ENCODE measurements around the gene BAIAP2L1. TPM values are rescaled to one million over a fixed set of nuclear protein-coding genes. Genes with fewer than 3 reads are reported as not detected.
A peak's percentile ranks its signal among the peaks of the same experiment; 100 is the strongest.

The BAIAP2L1 gene
- total RNA-seq, 2 donors from 2014 or later, result 63.9 to 66.2 TPM

GRCh38 chr7:98297626-98298286 lies 103.1 kb downstream of the BAIAP2L1 start:
- H3K36me3 ChIP-seq, result no peaks in the 10 kb centered on the region
- no peak for DNase-seq
- no peaks in the 10 kb centered on the region for H3K9me3 ChIP-seq
- intact Hi-C loops (cut with DNase I), result no loop called here
- H3K27ac ChIP-seq, result no peak overlapping the region
- TF ChIP-seq CTCF (IDR thresholded peaks at IDR 0.05), result no peak
- H3K27me3 ChIP-seq, result no peaks in the 10 kb centered on the region
- no peaks in the 10 kb centered on the region for H3K4me1 ChIP-seq
- no peak overlapping the region for H3K4me3 ChIP-seq
- no peak overlapping the region for H3K9ac ChIP-seq (ENCODE audit: low read depth in 2 of 2, low read length in 2 of 2)

DNA sequence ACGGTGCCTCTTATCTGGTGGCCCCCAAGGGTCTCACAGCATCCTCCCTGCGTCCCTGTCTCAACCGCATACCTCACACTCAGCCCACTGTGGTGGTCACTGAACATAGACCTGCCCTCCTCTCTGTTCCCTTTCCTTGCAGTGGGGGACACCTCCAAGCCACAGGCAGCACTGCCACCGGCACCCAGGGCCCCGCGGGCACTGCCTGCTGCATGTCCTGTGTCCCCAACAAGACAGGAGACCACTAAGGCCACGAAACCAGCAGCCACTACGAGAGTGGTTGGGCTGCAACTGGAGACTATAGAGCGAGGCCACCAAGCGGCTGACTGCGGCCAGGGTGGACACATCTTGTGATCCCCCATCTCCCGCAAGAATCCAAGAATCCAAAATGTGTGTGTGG lies 104.1 kb downstream of the BAIAP2L1 start:
- no peaks in the 10 kb centered on the region for H3K9me3 ChIP-seq
- no peaks in the 10 kb centered on the region for H3K27me3 ChIP-seq
- no peak overlapping the region for H3K27ac ChIP-seq
- no peak overlapping the region for H3K4me3 ChIP-seq
- H3K9ac ChIP-seq (ENCODE audit: low read depth in 2 of 2, low read length in 2 of 2), result no peak overlapping the region
- H3K4me1 ChIP-seq, result no peaks in the 10 kb centered on the region
- DNase-seq, result no peak
- peaks cover 2% of the 10 kb centered on the region for H3K36me3 ChIP-seq
- no peak for TF ChIP-seq CTCF (IDR thresholded peaks at IDR 0.05)
- intact Hi-C loops (cut with DNase I), result no loop called here

DNA sequence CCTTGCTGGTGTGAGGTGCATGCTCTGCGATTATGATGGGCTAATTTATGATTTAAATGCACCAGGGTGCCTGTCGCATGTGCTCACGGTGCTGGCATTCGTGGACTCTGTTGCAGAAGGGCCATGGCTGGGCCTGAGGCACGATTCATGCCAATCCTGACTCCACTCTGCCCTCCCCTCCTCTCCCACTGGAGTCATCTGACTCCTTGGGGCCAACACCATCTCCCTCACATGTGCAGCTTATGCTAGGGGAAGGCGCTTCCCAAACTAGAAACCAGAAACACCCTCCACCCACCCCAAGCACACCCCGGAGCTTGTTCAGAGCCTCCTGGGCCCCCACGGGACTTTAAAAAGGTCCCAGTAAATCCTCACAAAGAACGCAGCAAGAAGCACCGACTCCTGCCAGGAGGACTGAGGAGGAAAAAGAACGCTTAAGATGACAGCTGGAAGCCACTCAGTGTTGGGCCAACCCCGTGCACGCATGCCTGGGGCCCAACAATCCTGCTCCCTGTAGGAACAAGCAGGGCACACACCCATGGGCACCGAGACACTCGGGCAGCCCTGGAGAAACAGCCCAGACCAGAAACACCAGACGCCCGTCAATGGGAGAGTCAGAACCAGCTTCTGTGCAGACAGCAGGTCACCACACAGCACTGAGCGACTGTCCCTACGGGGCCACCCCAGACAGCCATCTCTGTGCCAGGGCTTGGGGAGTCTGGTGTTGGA lies 105.3 kb downstream of the BAIAP2L1 start:
- Histone ChIP-seq H3K36me3 (peaks cover 6% of the 10 kb centered on the region), H3K4me1 (no peaks in the 10 kb centered on the region), H3K4me3 (no peak overlapping the region), H3K27me3 (no peaks in the 10 kb centered on the region), H3K9ac (ENCODE audit: low read depth in 2 of 2, low read length in 2 of 2) (no peak overlapping the region), H3K9me3 (no peaks in the 10 kb centered on the region), H3K27ac (no peak overlapping the region)
- TF ChIP-seq CTCF (IDR thresholded peaks at IDR 0.05), result no peak
- intact Hi-C loops (cut with DNase I), result loop anchor here (2.0 kb wide), 1 partner anchor 105 kb away; the partner anchor contains the start of gene BAIAP2L1
- no peak for DNase-seq

- no peaks in the 10 kb centered on the region for H3K4me1 ChIP-seq
- H3K9ac ChIP-seq (ENCODE audit: low read depth in 2 of 2, low read length in 2 of 2), result no peak overlapping the region
- peak; percentile 55 for TF ChIP-seq CTCF (IDR thresholded peaks at IDR 0.05)
- peak; percentile 71 for DNase-seq
- H3K27me3 ChIP-seq, result no peaks in the 10 kb centered on the region
- peaks cover 6% of the 10 kb centered on the region for H3K36me3 ChIP-seq
- H3K4me3 ChIP-seq, result no peak overlapping the region
- intact Hi-C loops (cut with DNase I), result loop anchor here (2.0 kb wide), 1 partner anchor 106 kb away; the partner anchor contains the start of gene BAIAP2L1
- no peak overlapping the region for H3K27ac ChIP-seq
- H3K9me3 ChIP-seq, result no peaks in the 10 kb centered on the region
Observed at GRCh38 chr7:98294798-98295382, 106.0 kb downstream of the BAIAP2L1 start.

DNA sequence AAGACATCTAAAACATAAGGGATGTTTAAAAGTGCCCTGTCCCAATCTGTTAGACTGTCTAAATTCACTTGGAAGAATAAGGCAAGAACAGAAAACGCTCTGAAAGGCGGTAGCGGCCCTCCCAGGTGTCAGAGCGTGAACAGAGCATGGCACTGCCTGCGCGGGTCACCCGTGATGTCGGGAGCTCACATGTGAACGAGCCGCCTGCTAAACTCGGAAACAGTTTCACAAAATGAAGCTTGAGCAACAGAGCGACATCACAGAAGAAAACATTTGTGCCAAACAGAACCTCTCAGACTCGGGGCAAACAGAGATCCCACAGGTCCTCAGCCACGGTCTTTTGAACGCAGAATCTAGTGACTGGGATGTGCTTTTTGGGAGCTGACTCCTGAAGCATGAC lies 106.6 kb downstream of the BAIAP2L1 start:
- Histone ChIP-seq H3K27me3 (no peaks in the 10 kb centered on the region), H3K4me1 (no peaks in the 10 kb centered on the region), H3K4me3 (no peak overlapping the region), H3K27ac (no peak overlapping the region), H3K9me3 (no peaks in the 10 kb centered on the region), H3K36me3 (peaks cover 6% of the 10 kb centered on the region), H3K9ac (ENCODE audit: low read depth in 2 of 2, low read length in 2 of 2) (no peak overlapping the region)
- TF ChIP-seq CTCF (IDR thresholded peaks at IDR 0.05), result no peak
- intact Hi-C loops (cut with DNase I), result loop anchor here (2.0 kb wide), 1 partner anchor 106 kb away; the partner anchor contains the start of gene BAIAP2L1
- no peak for DNase-seq
